Stimulated activated naive CD4-positive, alpha-beta T cell treated with Interleukin-2 at 50 U/mL for 16 hours (primary cell): ENCODE measurements around the gene MYO1C.
A peak's percentile ranks its signal among the peaks of the same experiment; 100 is the strongest.

ENCODE experiments used
- DNase-seq: peaks from one replicate; lab custom pipeline; 2025; lab: John Stamatoyannopoulos, UW

Gene MYO1C

GRCh38 chr17:1506649-1507267 is 14.3 kb upstream of the MYO1C start:
- DNase-seq, result no peak

GRCh38 chr17:1505586-1505985 is 13.1 kb upstream of the MYO1C start:
- DNase-seq, result no peak

- no peak for DNase-seq
Observed at GRCh38 chr17:1504866-1505265, 12.4 kb upstream of the MYO1C start.

- no peak for DNase-seq
Observed at GRCh38 chr17:1503699-1504098, 11.2 kb upstream of the MYO1C start.

GRCh38 chr17:1498869-1499268 is 6.4 kb upstream of the MYO1C start:
- DNase-seq, result no peak

GRCh38 chr17:1498233-1498632 is 5.7 kb upstream of the MYO1C start:
- DNase-seq, result no peak

GRCh38 chr17:1497831-1498230 is 5.3 kb upstream of the MYO1C start:
- DNase-seq, result no peak

GRCh38 chr17:1496869-1497268 is 4.4 kb upstream of the MYO1C start:
- no peak for DNase-seq

GRCh38 chr17:1495265-1495989 is 2.9 kb upstream of the MYO1C start:
- no peak for DNase-seq

GRCh38 chr17:1494736-1495253 is 2.3 kb upstream of the MYO1C start:
- DNase-seq, result no peak

- DNase-seq, result no peak
Observed at GRCh38 chr17:1494203-1494602, 1.7 kb upstream of the MYO1C start.

GRCh38 chr17:1493291-1493980 is 950 bp upstream of the MYO1C start:
- no peak for DNase-seq

- DNase-seq, result peak; percentile 21
Observed at GRCh38 chr17:1491443-1492248, 840 bp downstream of the MYO1C start.

GRCh38 chr17:1490643-1491442 is 1.6 kb downstream of the MYO1C start:
- DNase-seq, result peak; percentile 56

GRCh38 chr17:1488826-1489270 is 3.6 kb downstream of the MYO1C start:
- no peak for DNase-seq

- DNase-seq, result peak; percentile 64
Observed at GRCh38 chr17:1487939-1488825, 4.3 kb downstream of the MYO1C start.

- peak; percentile 81 for DNase-seq
Observed at GRCh38 chr17:1486802-1487695, 5.4 kb downstream of the MYO1C start.

- peak; percentile 63 for DNase-seq
Observed at GRCh38 chr17:1485423-1486376, 6.8 kb downstream of the MYO1C start.
